Transverse colon (tissue), 4 donors: ENCODE results near the gene C16orf87.

Source experiments
- CTCF ChIP-seq, 5 experiments: fragments of 200-600 bp in 3 of 5; fragments of 450-650 bp in 2 of 5; sonication (generic) in 3 of 5; IDR thresholded peaks; 1 replicate in 2 of 5; 2 replicates in 3 of 5; pipeline ENCODE4 v1.5.1; 2016 to 2017; ENCODE audit warnings: antibody characterized with exemption in 5 of 5, inconsistent platforms in 3 of 5, mild to moderate bottlenecking in 2 of 5, moderate library complexity in 1 of 5
- POLR2A ChIP-seq: fragments of 450-650 bp; IDR thresholded peaks from one replicate; pipeline ENCODE4 v1.6.1; 2016; ENCODE audit warnings: antibody characterized with exemption, mild to moderate bottlenecking, moderate library complexity
- POLR2AphosphoS5 ChIP-seq, 3 donors: sonication (generic); formaldehyde crosslinking; IDR thresholded peaks; one replicate each; pipeline ENCODE4 v1.6.1; 2016; ENCODE audit warnings: antibody characterized with exemption in 3 of 3

GRCh38 chr16:46843898-46844642, 13.1 kb upstream of the C16orf87 start:
- no peak for TF ChIP-seq CTCF (IDR thresholded peaks at IDR 0.05)
- TF ChIP-seq POLR2AphosphoS5 (IDR thresholded peaks at IDR 0.05): no peak
- no peak for TF ChIP-seq POLR2A
